GM10266 (cell line): ENCODE results near the gene TMEM273.

Experiments
- DNase-seq: peaks from one replicate; pipeline ENCODE4 v3.0.0; 2012; ENCODE audit errors: extremely low spot score
- CTCF ChIP-seq: IDR thresholded peaks from 2 replicates; pipeline ENCODE4 v1.5.1; 2012; ENCODE audit warnings: mild to moderate bottlenecking, low read depth; ENCODE audit not compliant: control insufficient read depth, insufficient read depth; ENCODE audit errors: missing control alignments

Gene TMEM273

GRCh38 chr10:49172777-49173132 lies 15.4 kb downstream of the TMEM273 start:
- TF ChIP-seq CTCF, result no peak
- no peak for DNase-seq

- no peak for TF ChIP-seq CTCF
- no peak for DNase-seq
Measured at GRCh38 chr10:49172061-49172776, 16.0 kb downstream of the TMEM273 start.

GRCh38 chr10:49171326-49172060 lies 16.7 kb downstream of the TMEM273 start:
- no peak for DNase-seq
- TF ChIP-seq CTCF, result no peak

- peak; percentile 6 for TF ChIP-seq CTCF
- no peak for DNase-seq
Measured at GRCh38 chr10:49170632-49171325, 17.4 kb downstream of the TMEM273 start.

- no peak for DNase-seq
- TF ChIP-seq CTCF, result no peak
Measured at GRCh38 chr10:49169776-49170175, 18.4 kb downstream of the TMEM273 start.

- no peak for DNase-seq
- no peak for TF ChIP-seq CTCF
Measured at GRCh38 chr10:49168831-49169500, 19.2 kb downstream of the TMEM273 start.
